ENCODE results near the gene ABHD17A. TPM values are rescaled to one million over a fixed set of nuclear protein-coding genes. Genes with fewer than 3 reads are reported as not detected.

ABHD17A gene
- total RNA-seq, 1 experiment from 2014 or later = 47.5 TPM

GRCh38 chr19:1863638-1864479 is 21.4 kb downstream of the ABHD17A start:
- Histone ChIP-seq H2BK5ac (ENCODE audit: insufficient read length, low read length) (no peak overlapping the region), H2BK15ac (ENCODE audit: low read depth, low read length) (no peak overlapping the region)

More at GRCh38 chr19:1863638-1864479, 21.4 kb downstream of the ABHD17A start:
- H3K18ac ChIP-seq (ENCODE audit: insufficient read length, low read depth, low read length) = peak overlapping the region; percentile 79
- H3K23me2 ChIP-seq (ENCODE audit: insufficient read length, low read depth, low read length, poor library complexity, severe bottlenecking) = peaks cover 14% of the 10 kb centered on the region
- H3T11ph ChIP-seq (ENCODE audit: low read length) = no peak overlapping the region
- H3K56ac ChIP-seq (ENCODE audit: insufficient read length, low read depth, low read length) = no peak overlapping the region
- WGBS (ENCODE audit: extremely low coverage, insufficient read length, low lambda C conversion rate) = no CpG with 5 or more reads among the region's 115 CpGs
- no peak overlapping the region for H4K5ac ChIP-seq (ENCODE audit: insufficient read length, low read depth, low read length)
- no peak overlapping the region for H3K23ac ChIP-seq (ENCODE audit: insufficient read length, low read depth, low read length)
- H3K27me3 ChIP-seq (ENCODE audit: insufficient read depth, low read length) = no peaks in the 10 kb centered on the region; the same call in 1 of the 2 replicates
- no peak overlapping the region; the same call in 1 of the 2 replicates for H3K4ac ChIP-seq (ENCODE audit: low read depth, low read length)
- no peak overlapping the region for H3K27ac ChIP-seq (ENCODE audit: insufficient read length, low read depth, low read length)
- Mint-ChIP-seq H3K9me3 (no peaks in the 10 kb centered on the region; a peak in 1 of 5 replicates), H3K4me1 (peaks cover 19 to 33% of the 10 kb centered on the region in 2 experiments), H3K36me3 (ENCODE audit: insufficient read depth in 1 of 3, low read depth in 3 of 3) (no peaks in the 10 kb centered on the region), H3K27me3 (ENCODE audit: low read depth) (peaks cover 6% of the 10 kb centered on the region), H3K4me3 (peak overlapping the region; percentile 70 to 83), H3K27ac (peak overlapping the region in 1 of 3 experiments; percentile 85; a peak in 2 of 7 replicates)
- H3K14ac ChIP-seq (ENCODE audit: insufficient read depth, low read length) = peak overlapping the region; percentile 27; the same call in 1 of the 2 replicates
- no peak overlapping the region for H2AFZ ChIP-seq (ENCODE audit: low read length)
- no peak overlapping the region for H4K8ac ChIP-seq (replicated peaks; ENCODE audit: insufficient read length, low read depth, low read length)
- H3K4me2 ChIP-seq (ENCODE audit: insufficient read depth, insufficient read length, low read length) = peak overlapping the region; percentile 31
- H2BK120ac ChIP-seq (ENCODE audit: low read depth, low read length, poor library complexity, severe bottlenecking) = peak overlapping the region; percentile 51
- no peak for TF ChIP-seq CTCF (conservative IDR thresholded peaks at IDR 0.05)
- H3K4me1 ChIP-seq (ENCODE audit: insufficient read depth, low read length) = no peaks in the 10 kb centered on the region; the same call in 1 of the 2 replicates
- H3K9ac ChIP-seq (ENCODE audit: extremely low read depth, insufficient read length, low read length) = peak overlapping the region; percentile 50
- H4K91ac ChIP-seq (ENCODE audit: insufficient read length, low read depth, low read length) = no peak overlapping the region
- no peaks in the 10 kb centered on the region for H3K9me3 ChIP-seq (ENCODE audit: control insufficient read depth, low read depth, low read length)
- H2BK20ac ChIP-seq (ENCODE audit: low read depth, low read length, poor library complexity, severe bottlenecking) = no peak overlapping the region
- peaks cover 3% of the 10 kb centered on the region for H3K79me1 ChIP-seq (ENCODE audit: insufficient read depth, low read depth, low read length, poor library complexity, severe bottlenecking)
- H4K20me1 ChIP-seq (ENCODE audit: control insufficient read depth, insufficient read depth, insufficient read length) = peaks cover 3% of the 10 kb centered on the region
- H2AK5ac ChIP-seq (ENCODE audit: insufficient read length, low read length) = no peak overlapping the region
- DNase-seq = peak; percentile 93
- peaks cover 24% of the 10 kb centered on the region; the same call in 1 of the 2 replicates for H3K79me2 ChIP-seq (ENCODE audit: insufficient read depth, low read length)
- no peak overlapping the region for H2BK12ac ChIP-seq (ENCODE audit: insufficient read length, low read depth, low read length)
